Caco-2 (cell line): ENCODE measurements around the gene NOX5. TPM values are rescaled to one million over a fixed set of nuclear protein-coding genes. Genes with fewer than 3 reads are reported as not detected.

Experiments
- BruUV-seq: library from RNA; stranded (reverse); fragments of 400-500 nt; replicated peaks from 2 replicates; lab custom pipeline; 2021; lab: Mats Ljungman, UMichigan
- CTCF ChIA-PET: fragments of 300-600 bp; sonication (Branson Sonifier 250); formaldehyde crosslinking; loops from one replicate; lab custom pipeline; 2022; ENCODE audit warnings: antibody characterized with exemption; lab: Charles Lee
- POLR2A ChIA-PET: fragments of 300-600 bp; sonication (Branson Sonifier 250); formaldehyde crosslinking; loops from one replicate; lab custom pipeline; 2022; ENCODE audit warnings: antibody characterized with exemption; lab: Charles Lee
- DNase-seq, 2 experiments: peaks; one replicate each; pipeline versions ENCODE4 v3.0.0 to v3.0.0-alpha.2; 2020 to 2022
- H3K27me3 ChIP-seq: replicated peaks from 2 replicates; pipeline ENCODE4 v1.6.0; 2011; ENCODE audit warnings: low read length; ENCODE audit not compliant: control insufficient read depth, insufficient read depth
- H3K36me3 ChIP-seq: 2 replicates; pipeline ENCODE4 v1.5.1; 2011; ENCODE audit warnings: low read length; ENCODE audit not compliant: control insufficient read depth, insufficient read depth
- H3K4me1 ChIP-seq: fragments of 250-450 bp; sonication (Bioruptor Pico); 2 replicates; pipeline ENCODE4 v1.5.1; 2020; ENCODE audit warnings: mild to moderate bottlenecking
- H3K4me3 ChIP-seq: 2 replicates; pipeline ENCODE4 v1.5.1; 2011; ENCODE audit warnings: low read depth, mild to moderate bottlenecking, control low read depth, low read length
- H3K9me3 ChIP-seq: fragments of 250-450 bp; sonication (Bioruptor Pico); 2 replicates; pipeline ENCODE4 v1.5.1; 2020; ENCODE audit warnings: mild to moderate bottlenecking, moderate library complexity
- H3K27ac Mint-ChIP-seq: one replicate; pipeline ENCODE4 v1.8.0; 2022; ENCODE audit warnings: mixed read lengths; ENCODE audit not compliant: unreplicated experiment
- H3K27me3 Mint-ChIP-seq: one replicate; pipeline ENCODE4 v1.8.0; 2022; ENCODE audit warnings: mixed read lengths; ENCODE audit not compliant: insufficient read depth, unreplicated experiment
- H3K36me3 Mint-ChIP-seq: one replicate; pipeline ENCODE4 v1.8.0; 2022; ENCODE audit warnings: mild to moderate bottlenecking, mixed read lengths; ENCODE audit not compliant: insufficient read depth, unreplicated experiment
- H3K4me1 Mint-ChIP-seq: one replicate; pipeline ENCODE4 v1.8.0; 2022; ENCODE audit warnings: low read depth, mixed read lengths; ENCODE audit not compliant: unreplicated experiment
- H3K4me3 Mint-ChIP-seq: one replicate; pipeline ENCODE4 v1.8.0; 2022; ENCODE audit warnings: mild to moderate bottlenecking, moderate library complexity, mixed read lengths; ENCODE audit not compliant: unreplicated experiment
- H3K9me3 Mint-ChIP-seq: one replicate; pipeline ENCODE4 v1.8.0; 2022; ENCODE audit warnings: mixed read lengths; ENCODE audit not compliant: unreplicated experiment
- intact Hi-C: fragments of 100-400 bp; cut with micrococcal nuclease; formaldehyde crosslinking; loops from one replicate; pipeline ENCODE4 v1.10.0; 2022; ENCODE audit not compliant: unreplicated experiment
- total RNA-seq: library from RNA; stranded (reverse); gene quantifications from 2 replicates; pipeline ENCODE4 v1.2.3, GENCODE V29; 2022
- TF ChIP-seq, protein P1 (sequence below), 2 experiments: fragments of 200-600 bp in 1 of 2; IDR thresholded peaks; 1 replicate in 1 of 2; 2 replicates in 1 of 2; pipeline versions ENCODE4 v1.5.1 to v1.8.0; 2011 to 2022; ENCODE audit warnings: antibody characterized with exemption in 1 of 2, control low read depth in 1 of 2, inconsistent platforms in 1 of 2, low read depth in 1 of 2, low read length in 1 of 2, mild to moderate bottlenecking in 1 of 2, moderate library complexity in 1 of 2; ENCODE audit not compliant: insufficient read depth in 1 of 2, severe bottlenecking in 1 of 2, unreplicated experiment in 1 of 2

The NOX5 gene
- total RNA-seq, 1 experiment from 2014 or later = 0.05 TPM

- H3K4me3 Mint-ChIP-seq = no peak overlapping the region
- TF ChIP-seq, protein P1, sequence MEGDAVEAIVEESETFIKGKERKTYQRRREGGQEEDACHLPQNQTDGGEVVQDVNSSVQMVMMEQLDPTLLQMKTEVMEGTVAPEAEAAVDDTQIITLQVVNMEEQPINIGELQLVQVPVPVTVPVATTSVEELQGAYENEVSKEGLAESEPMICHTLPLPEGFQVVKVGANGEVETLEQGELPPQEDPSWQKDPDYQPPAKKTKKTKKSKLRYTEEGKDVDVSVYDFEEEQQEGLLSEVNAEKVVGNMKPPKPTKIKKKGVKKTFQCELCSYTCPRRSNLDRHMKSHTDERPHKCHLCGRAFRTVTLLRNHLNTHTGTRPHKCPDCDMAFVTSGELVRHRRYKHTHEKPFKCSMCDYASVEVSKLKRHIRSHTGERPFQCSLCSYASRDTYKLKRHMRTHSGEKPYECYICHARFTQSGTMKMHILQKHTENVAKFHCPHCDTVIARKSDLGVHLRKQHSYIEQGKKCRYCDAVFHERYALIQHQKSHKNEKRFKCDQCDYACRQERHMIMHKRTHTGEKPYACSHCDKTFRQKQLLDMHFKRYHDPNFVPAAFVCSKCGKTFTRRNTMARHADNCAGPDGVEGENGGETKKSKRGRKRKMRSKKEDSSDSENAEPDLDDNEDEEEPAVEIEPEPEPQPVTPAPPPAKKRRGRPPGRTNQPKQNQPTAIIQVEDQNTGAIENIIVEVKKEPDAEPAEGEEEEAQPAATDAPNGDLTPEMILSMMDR (IDR thresholded peaks at IDR 0.05; ENCODE audit: insufficient read depth in 1 of 2, low read depth in 1 of 2, low read length in 1 of 2, severe bottlenecking in 1 of 2, unreplicated experiment in 1 of 2) = no peak
- H3K36me3 Mint-ChIP-seq = no peaks in the 10 kb centered on the region
- Histone ChIP-seq H3K36me3 (no peaks in the 10 kb centered on the region), H3K9me3 (peaks cover 5% of the 10 kb centered on the region; the same call in 1 of the 2 replicates), H3K27me3 (no peaks in the 10 kb centered on the region), H3K4me1 (peaks cover 12% of the 10 kb centered on the region), H3K4me3 (no peak overlapping the region)
- DNase-seq = no peak
- intact Hi-C loops = no loop called here
- no peaks in the 10 kb centered on the region for H3K27me3 Mint-ChIP-seq
- H3K4me1 Mint-ChIP-seq = peaks cover 10% of the 10 kb centered on the region
- no TSS peak for BruUV-seq
- ChIA-PET CTCF (no interaction called here), POLR2A (no interaction called here)
- peaks cover 16% of the 10 kb centered on the region for H3K9me3 Mint-ChIP-seq
- no peak overlapping the region for H3K27ac Mint-ChIP-seq
Observed at GRCh38 chr15:68979006-68979405, 35.5 kb upstream of the NOX5 start.

- Histone ChIP-seq H3K36me3 (no peaks in the 10 kb centered on the region), H3K4me3 (no peak overlapping the region), H3K9me3 (peaks cover 5% of the 10 kb centered on the region; the same call in 1 of the 2 replicates), H3K4me1 (peaks cover 20% of the 10 kb centered on the region), H3K27me3 (no peaks in the 10 kb centered on the region)
- BruUV-seq = no TSS peak
- Mint-ChIP-seq H3K4me1 (peaks cover 11% of the 10 kb centered on the region), H3K27ac (no peak overlapping the region), H3K4me3 (no peak overlapping the region), H3K9me3 (peaks cover 16% of the 10 kb centered on the region), H3K36me3 (no peaks in the 10 kb centered on the region), H3K27me3 (no peaks in the 10 kb centered on the region)
- TF ChIP-seq, protein P1 (IDR thresholded peaks at IDR 0.05; ENCODE audit: insufficient read depth in 1 of 2, low read depth in 1 of 2, low read length in 1 of 2, severe bottlenecking in 1 of 2, unreplicated experiment in 1 of 2) = no peak
- intact Hi-C loops = no loop called here
- ChIA-PET POLR2A (no interaction called here), CTCF (no interaction called here)
- no peak for DNase-seq
Observed at GRCh38 chr15:68979816-68980215, 34.7 kb upstream of the NOX5 start.

- BruUV-seq = no TSS peak
- no peaks in the 10 kb centered on the region for H3K27me3 Mint-ChIP-seq
- Histone ChIP-seq H3K27me3 (no peaks in the 10 kb centered on the region), H3K36me3 (no peaks in the 10 kb centered on the region), H3K9me3 (peaks cover 5% of the 10 kb centered on the region; the same call in 1 of the 2 replicates), H3K4me3 (no peak overlapping the region), H3K4me1 (peaks cover 24% of the 10 kb centered on the region)
- H3K9me3 Mint-ChIP-seq = peaks cover 16% of the 10 kb centered on the region
- H3K36me3 Mint-ChIP-seq = no peaks in the 10 kb centered on the region
- POLR2A ChIA-PET = no interaction called here
- peaks cover 11% of the 10 kb centered on the region for H3K4me1 Mint-ChIP-seq
- H3K27ac Mint-ChIP-seq = no peak overlapping the region
- CTCF ChIA-PET = interaction anchor here (0.5 kb wide), 1 partner anchor 307 kb away, joined by 3 read pairs; no protein-coding TSS in a partner anchor
- intact Hi-C loops = no loop called here
- no peak for DNase-seq
- TF ChIP-seq, protein P1 (IDR thresholded peaks at IDR 0.05; ENCODE audit: insufficient read depth in 1 of 2, low read depth in 1 of 2, low read length in 1 of 2, severe bottlenecking in 1 of 2, unreplicated experiment in 1 of 2) = no peak
- no peak overlapping the region for H3K4me3 Mint-ChIP-seq
Observed at GRCh38 chr15:68980786-68981185, 33.7 kb upstream of the NOX5 start.
